HG03565 (cell line): Measurements from ENCODE around the gene FILIP1.

Experiments used
- ATAC-seq: cut with Tn5 transposase; IDR thresholded peaks from one replicate; pipeline ENCODE4 v1.9.1; 2021; ENCODE audit warnings: mild to moderate bottlenecking, moderate library complexity; ENCODE audit not compliant: unreplicated experiment

Gene FILIP1

GRCh38 chr6:75347898-75348610, 145.5 kb downstream of the FILIP1 start:
- no peak for ATAC-seq

GRCh38 chr6:75345413-75345812, 148.2 kb downstream of the FILIP1 start:
- ATAC-seq = no peak

- no peak for ATAC-seq
These were observed 149.1 kb downstream of the FILIP1 start for GRCh38 chr6:75344455-75344854.

GRCh38 chr6:75344021-75344420, 149.6 kb downstream of the FILIP1 start:
- ATAC-seq = no peak

- ATAC-seq = no peak
These were observed 155.6 kb downstream of the FILIP1 start for GRCh38 chr6:75337835-75338580.

- ATAC-seq = no peak
These were observed 159.1 kb downstream of the FILIP1 start for GRCh38 chr6:75334266-75335040.

- ATAC-seq = no peak
These were observed 159.9 kb downstream of the FILIP1 start for GRCh38 chr6:75333676-75334200.

- no peak for ATAC-seq
These were observed 162.4 kb downstream of the FILIP1 start for GRCh38 chr6:75331151-75331550.

GRCh38 chr6:75329703-75330102, 163.9 kb downstream of the FILIP1 start:
- no peak for ATAC-seq

GRCh38 chr6:75327807-75328206, 165.8 kb downstream of the FILIP1 start:
- ATAC-seq = no peak

- no peak for ATAC-seq
These were observed 166.9 kb downstream of the FILIP1 start for GRCh38 chr6:75326557-75327258.

GRCh38 chr6:75318900-75319299, 174.7 kb downstream of the FILIP1 start:
- no peak for ATAC-seq

- ATAC-seq = no peak
These were observed 175.9 kb downstream of the FILIP1 start for GRCh38 chr6:75317503-75318206.

- ATAC-seq = no peak
These were observed 177.6 kb downstream of the FILIP1 start for GRCh38 chr6:75315978-75316377.

GRCh38 chr6:75308250-75308988, 185.2 kb downstream of the FILIP1 start:
- ATAC-seq = no peak

GRCh38 chr6:75307364-75308004, 186.1 kb downstream of the FILIP1 start:
- ATAC-seq = no peak

GRCh38 chr6:75306064-75306463, 187.5 kb downstream of the FILIP1 start:
- no peak for ATAC-seq

GRCh38 chr6:75305573-75305972, 188.0 kb downstream of the FILIP1 start:
- ATAC-seq = no peak

- ATAC-seq = no peak
These were observed 191.3 kb downstream of the FILIP1 start for GRCh38 chr6:75302280-75302679.
